OCI-LY1 (cell line): Measurements from ENCODE around the gene RANBP9.

Source experiments
- EZH2 ChIP-seq: fragments of 200-600 bp; sonication (generic), shearing (Covaris generic); IDR thresholded peaks from 2 replicates; pipeline ENCODE4 v1.8.0; 2017; ENCODE audit warnings: borderline replicate concordance, mixed run types, mild to moderate bottlenecking, antibody characterized with exemption, low read length, moderate library complexity, mixed read lengths
- TF ChIP-seq, protein P1 (sequence below): fragments of 200-600 bp; sonication (generic), shearing (Covaris generic); IDR thresholded peaks from 2 replicates; pipeline ENCODE4 v1.5.1; 2017; ENCODE audit warnings: mild to moderate bottlenecking, antibody characterized with exemption, low read length, moderate library complexity, mixed read lengths

DNA sequence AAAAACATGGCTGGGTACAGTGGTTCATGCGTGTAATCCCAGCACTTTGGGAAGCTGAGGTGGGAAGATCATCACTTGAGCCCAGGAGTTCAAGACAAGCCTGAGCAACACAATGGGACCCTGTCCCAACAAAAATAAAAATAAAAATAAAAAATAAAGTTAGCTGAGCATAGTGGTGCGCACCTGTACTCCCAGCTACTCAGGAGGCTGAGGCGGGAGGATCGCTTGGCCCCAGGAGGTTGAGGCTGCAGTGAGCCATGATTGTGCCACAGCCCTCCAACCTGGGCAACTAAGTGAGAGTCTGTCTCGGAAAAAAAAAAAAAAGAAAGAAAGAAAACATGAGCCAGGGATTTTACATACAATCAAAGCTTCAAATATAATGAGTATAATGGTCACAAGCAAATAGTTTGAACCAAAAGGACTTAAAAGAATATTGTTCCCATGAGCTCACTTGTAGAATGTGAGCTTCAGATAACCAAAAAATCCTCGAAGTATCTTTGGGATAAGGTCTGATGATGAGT is 31.1 kb downstream of the RANBP9 start:
- no peak for TF ChIP-seq EZH2
- TF ChIP-seq, protein P1, sequence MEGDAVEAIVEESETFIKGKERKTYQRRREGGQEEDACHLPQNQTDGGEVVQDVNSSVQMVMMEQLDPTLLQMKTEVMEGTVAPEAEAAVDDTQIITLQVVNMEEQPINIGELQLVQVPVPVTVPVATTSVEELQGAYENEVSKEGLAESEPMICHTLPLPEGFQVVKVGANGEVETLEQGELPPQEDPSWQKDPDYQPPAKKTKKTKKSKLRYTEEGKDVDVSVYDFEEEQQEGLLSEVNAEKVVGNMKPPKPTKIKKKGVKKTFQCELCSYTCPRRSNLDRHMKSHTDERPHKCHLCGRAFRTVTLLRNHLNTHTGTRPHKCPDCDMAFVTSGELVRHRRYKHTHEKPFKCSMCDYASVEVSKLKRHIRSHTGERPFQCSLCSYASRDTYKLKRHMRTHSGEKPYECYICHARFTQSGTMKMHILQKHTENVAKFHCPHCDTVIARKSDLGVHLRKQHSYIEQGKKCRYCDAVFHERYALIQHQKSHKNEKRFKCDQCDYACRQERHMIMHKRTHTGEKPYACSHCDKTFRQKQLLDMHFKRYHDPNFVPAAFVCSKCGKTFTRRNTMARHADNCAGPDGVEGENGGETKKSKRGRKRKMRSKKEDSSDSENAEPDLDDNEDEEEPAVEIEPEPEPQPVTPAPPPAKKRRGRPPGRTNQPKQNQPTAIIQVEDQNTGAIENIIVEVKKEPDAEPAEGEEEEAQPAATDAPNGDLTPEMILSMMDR, result no peak
